Tibial nerve (tissue), 3 donors: ENCODE data around the gene GCNT2.

Source experiments
- POLR2A ChIP-seq, 2 donors: fragments of 450-650 bp; IDR thresholded peaks; one replicate each; pipeline ENCODE4 v1.6.1; 2017; ENCODE audit warnings: antibody characterized with exemption in 2 of 2, mild to moderate bottlenecking in 2 of 2, moderate library complexity in 2 of 2
- TF ChIP-seq, protein P1 (sequence below), 5 experiments: fragments of 200-600 bp in 3 of 5; fragments of 450-650 bp in 2 of 5; sonication (generic) in 3 of 5; IDR thresholded peaks; one replicate each; pipeline ENCODE4 v1.5.1; 2016 to 2019; ENCODE audit warnings: antibody characterized with exemption in 5 of 5, mild to moderate bottlenecking in 3 of 5, moderate library complexity in 2 of 5

DNA sequence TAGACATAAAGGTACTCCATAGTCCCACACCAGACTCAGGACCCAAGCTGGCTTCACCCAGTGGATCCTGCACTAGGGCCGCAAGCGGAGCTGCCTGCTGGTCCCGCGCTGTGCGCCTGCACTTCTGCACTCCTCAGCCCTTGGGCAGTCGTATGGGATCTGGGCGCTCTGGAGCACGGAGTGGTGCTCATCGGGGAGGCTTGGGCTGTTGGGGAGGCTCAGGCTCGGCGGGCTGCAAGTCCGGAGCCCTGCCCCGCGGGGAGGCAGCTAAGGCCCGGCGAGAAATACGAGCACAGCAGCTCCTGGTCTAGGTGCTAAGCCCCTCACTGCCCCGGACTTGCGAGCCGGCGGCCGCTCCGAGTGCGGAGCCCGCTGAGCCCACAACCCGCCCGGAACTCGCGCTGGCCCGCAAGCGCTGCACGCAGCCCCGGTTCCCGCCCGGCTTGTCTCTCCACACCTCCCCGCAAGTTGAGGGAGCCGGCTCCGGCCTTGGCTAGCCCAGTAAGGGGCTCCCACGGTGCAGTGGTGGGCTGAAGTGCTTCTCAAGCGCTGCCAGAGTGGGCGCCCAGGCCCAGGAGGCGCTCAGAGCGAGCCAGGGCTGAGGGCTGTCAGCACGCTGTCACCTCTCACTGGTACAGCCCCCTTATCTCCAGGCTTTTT lies 33.4 kb upstream of the GCNT2 start:
- TF ChIP-seq, protein P1, sequence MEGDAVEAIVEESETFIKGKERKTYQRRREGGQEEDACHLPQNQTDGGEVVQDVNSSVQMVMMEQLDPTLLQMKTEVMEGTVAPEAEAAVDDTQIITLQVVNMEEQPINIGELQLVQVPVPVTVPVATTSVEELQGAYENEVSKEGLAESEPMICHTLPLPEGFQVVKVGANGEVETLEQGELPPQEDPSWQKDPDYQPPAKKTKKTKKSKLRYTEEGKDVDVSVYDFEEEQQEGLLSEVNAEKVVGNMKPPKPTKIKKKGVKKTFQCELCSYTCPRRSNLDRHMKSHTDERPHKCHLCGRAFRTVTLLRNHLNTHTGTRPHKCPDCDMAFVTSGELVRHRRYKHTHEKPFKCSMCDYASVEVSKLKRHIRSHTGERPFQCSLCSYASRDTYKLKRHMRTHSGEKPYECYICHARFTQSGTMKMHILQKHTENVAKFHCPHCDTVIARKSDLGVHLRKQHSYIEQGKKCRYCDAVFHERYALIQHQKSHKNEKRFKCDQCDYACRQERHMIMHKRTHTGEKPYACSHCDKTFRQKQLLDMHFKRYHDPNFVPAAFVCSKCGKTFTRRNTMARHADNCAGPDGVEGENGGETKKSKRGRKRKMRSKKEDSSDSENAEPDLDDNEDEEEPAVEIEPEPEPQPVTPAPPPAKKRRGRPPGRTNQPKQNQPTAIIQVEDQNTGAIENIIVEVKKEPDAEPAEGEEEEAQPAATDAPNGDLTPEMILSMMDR (IDR thresholded peaks at IDR 0.05), result no peak
- no peak for TF ChIP-seq POLR2A (IDR thresholded peaks at IDR 0.05)
